T-cell (primary cell): ENCODE measurements around the gene PSMC3. TPM values are rescaled to one million over a fixed set of nuclear protein-coding genes. Genes with fewer than 3 reads are reported as not detected.
A peak's percentile ranks its signal among the peaks of the same experiment; 100 is the strongest.

Source experiments
- ATAC-seq, 4 experiments: fragments of 200-7000 bp in 3 of 4; fragments of 150-1000 bp in 1 of 4; cut with Tn5 transposase; replicated peaks in 1 of 4; 1 replicate in 3 of 4; 2 replicates in 1 of 4; pipeline ENCODE4 v1.10.0; 2021; ENCODE audit warnings: moderate library complexity in 3 of 4, mild to moderate bottlenecking in 2 of 4, moderate number of reproducible peaks in 1 of 4
- CTCF ChIA-PET, 2 donors: fragments of 300-600 bp; sonication (Branson Sonifier 250); formaldehyde crosslinking; loops; one replicate each; lab custom pipeline; 2022; ENCODE audit warnings: antibody characterized with exemption in 2 of 2; lab: Charles Lee
- POLR2A ChIA-PET, 2 donors: fragments of 300-600 bp; sonication (Branson Sonifier 250); formaldehyde crosslinking; loops; one replicate each; lab custom pipeline; 2022; ENCODE audit warnings: antibody characterized with exemption in 2 of 2; lab: Charles Lee
- DNase-seq, 35 experiments: peaks; one replicate each; pipeline versions ENCODE4 v3.0.0 to v3.0.0-alpha.2; 2013 to 2023
- H3K27ac ChIP-seq: one replicate; pipeline ENCODE4 v1.5.1; 2013; ENCODE audit warnings: low read length
- H3K27me3 ChIP-seq, 2 experiments: replicated peaks in 1 of 2; 1 replicate in 1 of 2; 2 replicates in 1 of 2; pipeline versions ENCODE4 v1.6.1 to v1.7.0; 2013; ENCODE audit warnings: low read length in 1 of 2, mixed read lengths in 1 of 2; ENCODE audit not compliant: control insufficient read depth in 2 of 2, insufficient read depth in 2 of 2; ENCODE audit errors: extremely low read depth in 1 of 2
- H3K36me3 ChIP-seq, 2 donors: 1 replicate in 1 of 2; 2 replicates in 1 of 2; pipeline versions ENCODE4 v1.6.1 to v1.7.0; 2013; ENCODE audit warnings: low read length in 1 of 2; ENCODE audit not compliant: control insufficient read depth in 2 of 2, insufficient read depth in 1 of 2; ENCODE audit errors: extremely low read depth in 1 of 2
- H3K4me1 ChIP-seq, 2 experiments: 1 replicate in 1 of 2; 2 replicates in 1 of 2; pipeline versions ENCODE4 v1.6.1 to v1.7.0; 2013; ENCODE audit warnings: low read length in 2 of 2, mixed read lengths in 1 of 2; ENCODE audit not compliant: insufficient read depth in 2 of 2, control insufficient read depth in 1 of 2; ENCODE audit errors: extremely low read depth in 1 of 2
- H3K4me3 ChIP-seq, 2 donors: 1 replicate in 1 of 2; 2 replicates in 1 of 2; pipeline versions ENCODE4 v1.5.1 to v1.7.0; 2013; ENCODE audit warnings: mild to moderate bottlenecking in 2 of 2, low read length in 1 of 2, moderate library complexity in 1 of 2; ENCODE audit not compliant: control insufficient read depth in 1 of 2; ENCODE audit errors: extremely low read depth in 1 of 2
- H3K9me3 ChIP-seq: 2 replicates; pipeline ENCODE4 v1.7.0; 2013
- H3K27ac Mint-ChIP-seq, 2 donors: one replicate each; pipeline ENCODE4 v1.8.0; 2020 to 2021; ENCODE audit warnings: mild to moderate bottlenecking in 2 of 2, mixed read lengths in 2 of 2
- H3K27me3 Mint-ChIP-seq, 2 donors: one replicate each; pipeline ENCODE4 v1.8.0; 2021 to 2022; ENCODE audit warnings: mixed read lengths in 2 of 2
- H3K36me3 Mint-ChIP-seq: one replicate; pipeline ENCODE4 v1.8.0; 2021; ENCODE audit warnings: mixed read lengths
- H3K4me1 Mint-ChIP-seq, 3 donors: one replicate each; pipeline ENCODE4 v1.8.0; 2020 to 2022; ENCODE audit warnings: mixed read lengths in 3 of 3, mild to moderate bottlenecking in 1 of 3
- H3K4me3 Mint-ChIP-seq, 3 donors: one replicate each; pipeline ENCODE4 v1.8.0; 2020 to 2022; ENCODE audit warnings: mild to moderate bottlenecking in 3 of 3, mixed read lengths in 3 of 3, moderate library complexity in 3 of 3
- H3K9me3 Mint-ChIP-seq, 3 donors: one replicate each; pipeline ENCODE4 v1.8.0; 2020 to 2022; ENCODE audit warnings: mixed read lengths in 3 of 3
- WGBS: methylation state at CpG from one replicate; pipeline ENCODE4 v1.1.5; 2013; ENCODE audit warnings: missing lambda C conversion rate; ENCODE audit not compliant: insufficient coverage; 5-methylcytosine and 5-hydroxymethylcytosine counted together
- total RNA-seq, 35 experiments: library from RNA in 6 of 35; stranded (reverse) in 6 of 35; fragments of 120-200 nt in 1 of 35; gene quantifications; one replicate each; pipeline versions ENCODE4 v1.2.1 to v1.2.4 and lab custom pipeline; 2013 to 2026

Gene PSMC3
- total RNA-seq, 5 donors from 2014 or later (not counting 1 experiment from before 2014, with no cell fraction given) = 48.6 to 64.4 (median 55.0) TPM

DNA sequence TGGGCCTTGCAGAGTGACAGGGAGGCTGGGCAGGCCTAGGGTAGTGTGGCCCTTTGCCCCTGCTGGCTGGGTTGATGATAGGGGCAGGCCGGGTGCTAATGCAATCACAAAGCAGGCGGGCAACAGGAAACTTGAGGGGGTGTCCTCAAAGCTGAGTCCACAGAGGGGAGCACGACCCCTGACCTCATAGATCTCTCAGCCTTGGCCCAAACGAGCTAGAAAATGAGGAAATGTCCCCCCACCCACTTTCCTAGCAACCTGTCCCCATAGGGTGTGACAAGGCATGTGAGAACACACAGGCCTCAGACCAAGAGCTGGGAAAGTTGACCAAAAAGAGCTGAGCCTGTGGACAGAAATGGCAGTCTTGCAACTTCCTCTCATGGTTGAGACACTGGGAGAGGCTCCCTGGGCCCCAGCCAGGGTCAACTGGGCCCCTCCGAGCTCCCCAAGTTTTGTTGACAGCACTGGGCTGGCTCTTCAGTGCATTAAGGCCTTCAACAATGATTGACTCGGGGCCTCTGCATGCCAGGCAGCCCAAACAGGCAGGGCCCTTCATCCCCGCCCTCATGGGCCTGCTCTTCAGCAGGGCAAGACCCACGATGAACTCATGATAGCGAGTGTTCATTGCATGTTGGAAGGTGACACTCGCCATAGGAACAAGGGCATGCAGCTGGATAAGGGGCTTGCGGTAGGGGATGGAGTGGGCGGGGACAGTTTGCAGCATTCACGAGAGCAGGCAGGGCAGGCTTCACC is 38.1 kb downstream of the PSMC3 start:
- ATAC-seq (no peak), DNase-seq (no peak)
- Mint-ChIP-seq H3K4me3 (no peak overlapping the region), H3K9me3 (no peaks in the 10 kb centered on the region), H3K36me3 (no peaks in the 10 kb centered on the region), H3K27me3 (no peaks in the 10 kb centered on the region), H3K27ac (peak overlapping the region in 1 of 2 donors; percentile 34), H3K4me1 (peaks cover 21 to 35% (median 21%) of the 10 kb centered on the region in 3 donors)
- no peak overlapping the region for H3K27ac ChIP-seq
- CTCF ChIA-PET = interaction anchor here in 1 of 2 donors (0.6 kb wide), 1 partner anchor 162 kb away, joined by 7 read pairs; no protein-coding TSS in a partner anchor
- H3K4me1 ChIP-seq = peaks cover 0 to 42% of the 10 kb centered on the region in 2 experiments
- POLR2A ChIA-PET = interaction anchor here in 1 of 2 donors (0.6 kb wide), 1 partner anchor 14 kb away, joined by 4 read pairs; no protein-coding TSS in a partner anchor
- H3K9me3 ChIP-seq = no peaks in the 10 kb centered on the region
- peaks cover 0 to 7% of the 10 kb centered on the region in 2 experiments for H3K27me3 ChIP-seq
- WGBS = 83% methylated on average over 9 of the region's 13 CpGs
- H3K36me3 ChIP-seq = no peaks in the 10 kb centered on the region
- no peak overlapping the region for H3K4me3 ChIP-seq

GRCh38 chr11:47384498-47384897 is 41.7 kb downstream of the PSMC3 start:
- Mint-ChIP-seq H3K9me3 (no peaks in the 10 kb centered on the region), H3K4me1 (peaks cover 7 to 12% (median 10%) of the 10 kb centered on the region in 3 donors), H3K27me3 (no peaks in the 10 kb centered on the region), H3K36me3 (no peaks in the 10 kb centered on the region), H3K4me3 (no peak overlapping the region), H3K27ac (no peak overlapping the region)
- no peak for ATAC-seq
- CTCF ChIA-PET = no interaction called here
- H3K4me1 ChIP-seq = peaks cover 0 to 18% of the 10 kb centered on the region in 2 experiments
- no peak for DNase-seq
- POLR2A ChIA-PET = no interaction called here
- H3K36me3 ChIP-seq = no peaks in the 10 kb centered on the region
- H3K4me3 ChIP-seq = no peak overlapping the region
- no peak overlapping the region for H3K27ac ChIP-seq
- H3K9me3 ChIP-seq = no peaks in the 10 kb centered on the region
- 80% methylated on average over 1 of the region's 4 CpGs for WGBS
- H3K27me3 ChIP-seq = peaks cover 0 to 7% of the 10 kb centered on the region in 2 experiments

DNA sequence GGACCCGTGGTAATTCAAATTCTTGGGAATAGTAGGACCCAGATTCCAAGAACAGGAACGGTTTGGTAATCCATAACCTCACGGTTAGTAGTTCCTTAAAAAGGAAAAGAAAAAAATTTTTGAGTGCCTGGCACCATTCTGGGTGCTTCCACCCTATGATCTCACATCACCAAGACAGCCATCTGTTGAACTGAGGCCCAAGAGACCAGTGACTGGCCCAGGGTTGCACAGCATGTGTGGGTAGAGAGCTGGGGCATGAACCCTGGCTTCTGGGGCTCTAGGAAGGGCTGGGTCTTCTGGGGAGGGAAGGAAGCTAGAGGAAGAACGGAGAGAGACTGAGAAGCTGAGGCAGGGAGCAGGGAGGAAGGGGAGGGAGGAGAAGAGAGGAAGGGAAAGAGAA is 43.2 kb downstream of the PSMC3 start:
- ATAC-seq = no peak
- H3K27me3 Mint-ChIP-seq = no peaks in the 10 kb centered on the region
- no peak overlapping the region for H3K27ac ChIP-seq

GRCh38 chr11:47380078-47380477 is 46.2 kb downstream of the PSMC3 start:
- WGBS = 100% methylated on average over 1 of the region's 2 CpGs
- peaks cover 0 to 6% (median 3%) of the 10 kb centered on the region in 3 donors for H3K4me1 Mint-ChIP-seq
- DNase-seq (no peak), ATAC-seq (no peak)
- Histone ChIP-seq H3K36me3 (no peaks in the 10 kb centered on the region), H3K27me3 (no peaks in the 10 kb centered on the region), H3K9me3 (no peaks in the 10 kb centered on the region), H3K4me3 (no peak overlapping the region), H3K4me1 (peaks cover 0 to 5% of the 10 kb centered on the region in 2 experiments), H3K27ac (no peak overlapping the region)
- H3K27ac Mint-ChIP-seq = no peak overlapping the region
- H3K9me3 Mint-ChIP-seq = no peaks in the 10 kb centered on the region
- ChIA-PET POLR2A (no interaction called here), CTCF (no interaction called here)
- no peaks in the 10 kb centered on the region for H3K27me3 Mint-ChIP-seq
- no peaks in the 10 kb centered on the region for H3K36me3 Mint-ChIP-seq
- H3K4me3 Mint-ChIP-seq = no peak overlapping the region

More for the DNA sequence above, 43.2 kb downstream of the PSMC3 start:
- Histone ChIP-seq H3K4me3 (no peak overlapping the region), H3K27me3 (peaks cover 0 to 3% of the 10 kb centered on the region in 2 experiments), H3K9me3 (no peaks in the 10 kb centered on the region), H3K36me3 (no peaks in the 10 kb centered on the region), H3K4me1 (peaks cover 0 to 9% of the 10 kb centered on the region in 2 experiments)
- H3K4me1 Mint-ChIP-seq = peaks cover 0 to 6% (median 0%) of the 10 kb centered on the region in 3 donors
- H3K9me3 Mint-ChIP-seq = no peaks in the 10 kb centered on the region
- WGBS = 89% methylated on average over 3 of the region's 4 CpGs
- ChIA-PET POLR2A (no interaction called here), CTCF (interaction anchor here in 1 of 2 donors (0.6 kb wide), 1 partner anchor 73 kb away, joined by 10 read pairs; no protein-coding TSS in a partner anchor)
- H3K4me3 Mint-ChIP-seq = no peak overlapping the region
- no peaks in the 10 kb centered on the region for H3K36me3 Mint-ChIP-seq
- H3K27ac Mint-ChIP-seq = no peak overlapping the region
- DNase-seq = no peak

DNA sequence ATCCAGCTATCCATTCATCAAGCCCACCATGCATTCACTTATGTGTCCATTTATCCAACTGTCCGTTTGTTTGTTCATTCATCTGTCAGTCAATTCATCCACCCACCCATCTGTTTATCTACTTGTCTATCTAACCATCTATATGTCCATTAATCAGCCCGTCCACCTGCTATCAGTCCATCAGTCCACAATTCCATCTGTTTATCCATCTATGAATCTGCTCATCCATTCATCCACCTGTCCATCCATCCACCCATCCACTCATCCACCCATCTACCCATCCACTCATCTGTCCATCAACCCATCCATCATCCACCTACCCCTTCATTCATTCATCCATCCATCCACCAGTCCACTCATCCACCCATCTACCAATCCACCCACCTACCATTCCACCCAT is 46.9 kb downstream of the PSMC3 start:
- ATAC-seq = no peak
- no peaks in the 10 kb centered on the region for H3K36me3 ChIP-seq
- ChIA-PET CTCF (no interaction called here), POLR2A (no interaction called here)
- WGBS = 79% methylated on average over 2 of the region's 2 CpGs
- H3K4me3 ChIP-seq = no peak overlapping the region
- no peak for DNase-seq
- Mint-ChIP-seq H3K9me3 (no peaks in the 10 kb centered on the region), H3K36me3 (no peaks in the 10 kb centered on the region), H3K4me1 (peaks cover 0 to 6% (median 3%) of the 10 kb centered on the region in 3 donors), H3K27ac (no peak overlapping the region), H3K27me3 (no peaks in the 10 kb centered on the region), H3K4me3 (no peak overlapping the region)
- no peaks in the 10 kb centered on the region for H3K27me3 ChIP-seq
- H3K4me1 ChIP-seq = peaks cover 0 to 6% of the 10 kb centered on the region in 2 experiments
- no peaks in the 10 kb centered on the region for H3K9me3 ChIP-seq
- no peak overlapping the region for H3K27ac ChIP-seq

GRCh38 chr11:47378836-47379170 is 47.4 kb downstream of the PSMC3 start:
- no peak for ATAC-seq
- no peaks in the 10 kb centered on the region for H3K36me3 ChIP-seq
- Mint-ChIP-seq H3K27me3 (no peaks in the 10 kb centered on the region), H3K4me1 (peaks cover 2 to 6% (median 6%) of the 10 kb centered on the region in 3 donors), H3K9me3 (no peaks in the 10 kb centered on the region), H3K27ac (peak overlapping the region in 1 of 2 donors; percentile 67), H3K4me3 (no peak overlapping the region), H3K36me3 (no peaks in the 10 kb centered on the region)
- no peaks in the 10 kb centered on the region for H3K27me3 ChIP-seq
- POLR2A ChIA-PET = no interaction called here
- peaks cover 0 to 11% of the 10 kb centered on the region in 2 experiments for H3K4me1 ChIP-seq
- no peak for DNase-seq
- CTCF ChIA-PET = no interaction called here
- no peaks in the 10 kb centered on the region for H3K9me3 ChIP-seq
- H3K4me3 ChIP-seq = no peak overlapping the region
- H3K27ac ChIP-seq = no peak overlapping the region
